Activated CD8-positive, alpha-beta T cell treated with anti-CD3 and anti-CD28 coated beads for 36 hours (primary cell): ENCODE results near the gene FTHL17. TPM values are rescaled to one million over a fixed set of nuclear protein-coding genes. Genes with fewer than 3 reads are reported as not detected.

Experiments used
- ATAC-seq: fragments of 200-7000 bp; cut with Tn5 transposase; one replicate; pipeline ENCODE4 v1.10.0; 2021; ENCODE audit warnings: mild to moderate bottlenecking, moderate library complexity
- CTCF ChIA-PET: fragments of 350-600 bp; sonication (Branson Sonifier 250); formaldehyde crosslinking; loops from one replicate; lab custom pipeline; 2021; ENCODE audit warnings: antibody characterized with exemption; lab: Charles Lee
- POLR2A ChIA-PET: fragments of 350-600 bp; sonication (Branson Sonifier 250); formaldehyde crosslinking; loops from one replicate; lab custom pipeline; 2021; ENCODE audit warnings: antibody characterized with exemption; lab: Charles Lee
- DNase-seq: peaks from one replicate; pipeline ENCODE4 v3.0.0-alpha.2; 2020
- H3K27ac Mint-ChIP-seq: one replicate; pipeline ENCODE4 v1.8.0; 2021; ENCODE audit warnings: mild to moderate bottlenecking, mixed read lengths
- H3K27me3 Mint-ChIP-seq: one replicate; pipeline ENCODE4 v1.8.0; 2021; ENCODE audit warnings: mixed read lengths
- H3K36me3 Mint-ChIP-seq: one replicate; pipeline ENCODE4 v1.8.0; 2021; ENCODE audit warnings: low read depth, mixed read lengths
- H3K4me1 Mint-ChIP-seq: one replicate; pipeline ENCODE4 v1.8.0; 2021; ENCODE audit warnings: low read depth, mixed read lengths
- H3K4me3 Mint-ChIP-seq: one replicate; pipeline ENCODE4 v1.8.0; 2021; ENCODE audit warnings: mild to moderate bottlenecking, moderate library complexity, mixed read lengths
- H3K9me3 Mint-ChIP-seq: one replicate; pipeline ENCODE4 v1.8.0; 2021; ENCODE audit warnings: mixed read lengths
- intact Hi-C: fragments of 100-400 bp; cut with micrococcal nuclease; formaldehyde crosslinking; loops from one replicate; pipeline ENCODE4 v1.10.0; 2022
- total RNA-seq, 2 experiments: library from RNA; stranded (reverse); gene quantifications; one replicate each; pipeline ENCODE4 v1.2.3, GENCODE V29; 2021
- TF ChIP-seq, protein P1 (sequence below): fragments of 200-600 bp; IDR thresholded peaks from one replicate; pipeline ENCODE4 v1.8.0; 2022; ENCODE audit warnings: antibody characterized with exemption, mild to moderate bottlenecking

Gene FTHL17
- total RNA-seq, 2 experiments from 2014 or later: not detected

- no peak overlapping the region for H3K27ac Mint-ChIP-seq
- H3K4me3 Mint-ChIP-seq: no peak overlapping the region
- H3K9me3 Mint-ChIP-seq: no peaks in the 10 kb centered on the region
- peaks cover 5% of the 10 kb centered on the region for H3K27me3 Mint-ChIP-seq
- intact Hi-C loops: no loop called here
- DNase-seq (no peak), ATAC-seq (no peak)
- no peaks in the 10 kb centered on the region for H3K36me3 Mint-ChIP-seq
- H3K4me1 Mint-ChIP-seq: peaks cover 8% of the 10 kb centered on the region
- TF ChIP-seq, protein P1, sequence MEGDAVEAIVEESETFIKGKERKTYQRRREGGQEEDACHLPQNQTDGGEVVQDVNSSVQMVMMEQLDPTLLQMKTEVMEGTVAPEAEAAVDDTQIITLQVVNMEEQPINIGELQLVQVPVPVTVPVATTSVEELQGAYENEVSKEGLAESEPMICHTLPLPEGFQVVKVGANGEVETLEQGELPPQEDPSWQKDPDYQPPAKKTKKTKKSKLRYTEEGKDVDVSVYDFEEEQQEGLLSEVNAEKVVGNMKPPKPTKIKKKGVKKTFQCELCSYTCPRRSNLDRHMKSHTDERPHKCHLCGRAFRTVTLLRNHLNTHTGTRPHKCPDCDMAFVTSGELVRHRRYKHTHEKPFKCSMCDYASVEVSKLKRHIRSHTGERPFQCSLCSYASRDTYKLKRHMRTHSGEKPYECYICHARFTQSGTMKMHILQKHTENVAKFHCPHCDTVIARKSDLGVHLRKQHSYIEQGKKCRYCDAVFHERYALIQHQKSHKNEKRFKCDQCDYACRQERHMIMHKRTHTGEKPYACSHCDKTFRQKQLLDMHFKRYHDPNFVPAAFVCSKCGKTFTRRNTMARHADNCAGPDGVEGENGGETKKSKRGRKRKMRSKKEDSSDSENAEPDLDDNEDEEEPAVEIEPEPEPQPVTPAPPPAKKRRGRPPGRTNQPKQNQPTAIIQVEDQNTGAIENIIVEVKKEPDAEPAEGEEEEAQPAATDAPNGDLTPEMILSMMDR: no peak
- CTCF ChIA-PET: no interaction called here
- POLR2A ChIA-PET: no interaction called here
These were observed 38.8 kb upstream of the FTHL17 start for GRCh38 chrX:31110657-31111056.

DNA sequence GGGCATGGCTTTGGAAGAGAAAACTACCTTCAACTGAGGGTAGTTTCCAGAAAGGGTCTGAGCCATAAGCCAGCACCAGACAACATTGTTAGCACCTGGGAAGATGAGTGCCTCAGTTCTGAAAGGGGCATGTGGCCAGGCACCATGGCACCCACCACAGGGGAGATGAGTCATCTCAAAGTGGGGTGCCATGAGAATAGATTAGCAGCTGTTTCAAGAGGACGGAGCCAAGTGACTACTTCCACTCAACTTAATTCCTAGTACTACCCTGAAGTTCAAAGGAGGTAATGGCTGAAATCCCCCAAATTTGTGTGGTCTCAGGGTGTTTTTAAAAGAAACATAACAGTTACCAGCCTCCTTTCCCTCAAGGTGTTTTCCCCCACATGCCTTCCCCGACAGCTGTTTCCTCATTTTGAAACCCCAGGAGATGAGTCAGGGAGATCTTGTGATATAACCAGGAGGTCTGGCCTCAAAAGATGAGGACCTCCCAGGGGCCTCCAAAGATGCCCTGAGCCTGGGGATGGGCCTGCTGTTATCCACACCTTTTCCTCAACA is 27.8 kb upstream of the FTHL17 start:
- no peak overlapping the region for H3K4me3 Mint-ChIP-seq
- CTCF ChIA-PET: no interaction called here
- peak overlapping the region; percentile 67 for H3K27ac Mint-ChIP-seq
- DNase-seq (peak; percentile 77), ATAC-seq (peak; percentile 91)
- POLR2A ChIA-PET: no interaction called here
- no peaks in the 10 kb centered on the region for H3K36me3 Mint-ChIP-seq
- no peaks in the 10 kb centered on the region for H3K9me3 Mint-ChIP-seq
- peaks cover 11% of the 10 kb centered on the region for H3K4me1 Mint-ChIP-seq
- intact Hi-C loops: no loop called here
- peaks cover 3% of the 10 kb centered on the region for H3K27me3 Mint-ChIP-seq
- TF ChIP-seq, protein P1: no peak

- ATAC-seq: no peak
- intact Hi-C loops: no loop called here
- TF ChIP-seq, protein P1: no peak
- Mint-ChIP-seq H3K27ac (no peak overlapping the region), H3K36me3 (no peaks in the 10 kb centered on the region), H3K27me3 (peaks cover 3% of the 10 kb centered on the region), H3K9me3 (no peaks in the 10 kb centered on the region), H3K4me1 (peaks cover 11% of the 10 kb centered on the region), H3K4me3 (no peak overlapping the region)
- no peak for DNase-seq
- CTCF ChIA-PET: no interaction called here
- POLR2A ChIA-PET: no interaction called here
These were observed 26.2 kb upstream of the FTHL17 start for GRCh38 chrX:31098079-31098478.

GRCh38 chrX:31093639-31093975 is 21.8 kb upstream of the FTHL17 start:
- Mint-ChIP-seq H3K4me3 (no peak overlapping the region), H3K27ac (no peak overlapping the region), H3K4me1 (no peaks in the 10 kb centered on the region), H3K9me3 (no peaks in the 10 kb centered on the region), H3K27me3 (peaks cover 3% of the 10 kb centered on the region), H3K36me3 (no peaks in the 10 kb centered on the region)
- CTCF ChIA-PET: no interaction called here
- POLR2A ChIA-PET: no interaction called here
- no peak for DNase-seq
- ATAC-seq: no peak
- TF ChIP-seq, protein P1: no peak
- intact Hi-C loops: no loop called here

DNA sequence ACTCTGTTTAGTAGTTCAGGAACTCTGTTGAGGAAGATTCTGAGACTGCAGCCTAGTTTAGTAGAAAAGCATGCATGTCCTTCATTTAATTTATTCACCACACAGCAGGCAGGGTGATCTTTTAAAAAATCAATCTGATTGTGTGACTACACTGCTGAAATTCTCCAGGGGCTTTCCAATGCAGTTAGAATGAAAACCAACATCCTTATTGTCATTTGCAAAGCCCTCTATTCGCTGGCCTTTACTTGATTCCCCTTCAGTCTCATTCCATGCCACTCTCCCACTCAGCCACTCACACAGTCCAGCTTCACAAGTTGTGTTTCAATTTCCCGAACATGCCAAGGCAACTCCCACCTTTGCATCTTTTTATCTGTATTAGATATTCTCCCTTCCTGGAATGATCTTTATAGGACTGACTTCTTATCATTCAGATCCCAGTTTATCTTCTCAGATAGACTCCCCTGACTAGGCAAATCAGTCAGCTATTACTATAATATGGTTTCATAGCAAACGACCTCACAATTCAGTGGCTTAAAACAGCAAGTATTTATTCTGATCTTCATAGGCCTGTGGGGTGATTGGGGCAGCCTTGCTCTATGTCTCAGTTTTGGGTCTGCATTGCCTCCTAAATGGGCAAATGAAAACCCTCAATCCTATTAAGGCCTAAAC is 21.3 kb upstream of the FTHL17 start:
- ChIA-PET POLR2A (no interaction called here), CTCF (interaction anchor here (1.4 kb wide), 1 partner anchor 24 kb away, joined by 3 read pairs; no protein-coding TSS in a partner anchor)
- H3K4me3 Mint-ChIP-seq: no peak overlapping the region
- no peaks in the 10 kb centered on the region for H3K9me3 Mint-ChIP-seq
- no peak overlapping the region for H3K27ac Mint-ChIP-seq
- TF ChIP-seq, protein P1: no peak
- H3K4me1 Mint-ChIP-seq: no peaks in the 10 kb centered on the region
- H3K27me3 Mint-ChIP-seq: peaks cover 3% of the 10 kb centered on the region
- intact Hi-C loops: no loop called here
- ATAC-seq: no peak
- DNase-seq: no peak
- H3K36me3 Mint-ChIP-seq: no peaks in the 10 kb centered on the region
